Measurements from ENCODE around the gene RRP7A.

DNA sequence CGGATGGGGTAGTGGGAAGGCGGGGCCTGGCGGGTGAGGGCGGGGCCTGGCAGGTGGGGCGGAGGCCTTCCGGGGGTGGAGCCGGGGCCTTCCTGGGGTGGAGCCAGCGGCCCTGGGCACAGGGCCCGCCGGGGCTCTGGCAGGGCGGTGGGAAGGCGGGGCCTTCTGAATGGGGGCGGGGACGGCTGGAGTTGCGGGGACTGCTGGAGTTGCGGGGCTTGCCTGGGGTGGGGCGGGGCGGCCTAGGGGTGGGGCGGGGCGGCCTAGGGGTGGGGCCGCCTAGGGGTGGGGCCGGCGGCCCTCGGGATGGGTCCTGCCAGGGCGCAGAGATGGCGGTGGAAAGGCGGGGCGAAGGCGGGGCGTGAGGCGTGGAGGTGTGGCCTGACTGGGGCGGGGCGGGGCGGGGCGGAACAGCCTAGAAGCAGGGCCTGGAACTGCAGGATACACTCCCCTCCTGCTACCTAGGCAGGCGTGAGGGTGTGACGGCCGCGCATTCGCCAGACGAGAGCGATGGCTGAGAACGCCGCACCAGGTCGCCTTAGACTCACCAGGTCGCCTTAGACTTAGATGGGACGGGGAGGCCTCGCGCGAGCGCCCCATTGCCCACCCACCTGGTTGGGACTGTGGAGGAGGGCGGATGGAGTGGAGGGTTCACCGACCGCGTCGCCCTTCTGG is 19.3 kb downstream of the RRP7A start:
- TF ChIP-seq POLR2A (IDR thresholded peaks at IDR 0.05): peak in 2 of 4 donors; percentile 24 to 53
- TF ChIP-seq, protein P1, sequence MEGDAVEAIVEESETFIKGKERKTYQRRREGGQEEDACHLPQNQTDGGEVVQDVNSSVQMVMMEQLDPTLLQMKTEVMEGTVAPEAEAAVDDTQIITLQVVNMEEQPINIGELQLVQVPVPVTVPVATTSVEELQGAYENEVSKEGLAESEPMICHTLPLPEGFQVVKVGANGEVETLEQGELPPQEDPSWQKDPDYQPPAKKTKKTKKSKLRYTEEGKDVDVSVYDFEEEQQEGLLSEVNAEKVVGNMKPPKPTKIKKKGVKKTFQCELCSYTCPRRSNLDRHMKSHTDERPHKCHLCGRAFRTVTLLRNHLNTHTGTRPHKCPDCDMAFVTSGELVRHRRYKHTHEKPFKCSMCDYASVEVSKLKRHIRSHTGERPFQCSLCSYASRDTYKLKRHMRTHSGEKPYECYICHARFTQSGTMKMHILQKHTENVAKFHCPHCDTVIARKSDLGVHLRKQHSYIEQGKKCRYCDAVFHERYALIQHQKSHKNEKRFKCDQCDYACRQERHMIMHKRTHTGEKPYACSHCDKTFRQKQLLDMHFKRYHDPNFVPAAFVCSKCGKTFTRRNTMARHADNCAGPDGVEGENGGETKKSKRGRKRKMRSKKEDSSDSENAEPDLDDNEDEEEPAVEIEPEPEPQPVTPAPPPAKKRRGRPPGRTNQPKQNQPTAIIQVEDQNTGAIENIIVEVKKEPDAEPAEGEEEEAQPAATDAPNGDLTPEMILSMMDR (IDR thresholded peaks at IDR 0.05): no peak

Measured in esophagus squamous epithelium (tissue), 4 donors.